GM12878 (cell line): ENCODE results near the gene NAA38. TPM values are rescaled to one million over a fixed set of nuclear protein-coding genes. Genes with fewer than 3 reads are reported as not detected.

Experiments
- ATAC-seq: fragments of 200-7000 bp; cut with Tn5 transposase; 3 replicates; pipeline ENCODE4 v1.9.1; 2020; ENCODE audit warnings: mild to moderate bottlenecking, moderate library complexity
- BruUV-seq: library from RNA; stranded (reverse); fragments of 400-500 nt; replicated peaks from 2 replicates; lab custom pipeline; 2021; lab: Mats Ljungman, UMichigan
- CTCF ChIA-PET: fragments of 300-600 bp; sonication (Branson Sonifier 250); formaldehyde crosslinking; extraction: SDS; loops from one replicate; lab custom pipeline; 2021; ENCODE audit warnings: inconsistent platforms; lab: Yijun Ruan, JAX
- POLR2A ChIA-PET: fragments of 350-600 bp; formaldehyde crosslinking; extraction: SDS; loops from one replicate; lab custom pipeline; 2021; ENCODE audit warnings: inconsistent platforms; lab: Charles Lee
- RAD21 ChIA-PET: fragments of 300-600 bp; sonication (Branson Sonifier 250); formaldehyde crosslinking; loops from one replicate; lab custom pipeline; 2023; ENCODE audit warnings: antibody characterized with exemption; ENCODE audit not compliant: unreplicated experiment; lab: Charles Lee
- SMC1A ChIA-PET: fragments of 300-600 bp; sonication (Branson Sonifier 250); formaldehyde crosslinking; loops from one replicate; lab custom pipeline; 2023; ENCODE audit not compliant: unreplicated experiment, uncharacterized antibody; lab: Charles Lee
- DNase-seq: peaks from one replicate; pipeline ENCODE4 v3.0.0-alpha.2; 2011; ENCODE audit warnings: low read depth, low spot score
- FAIRE-seq: peaks from 3 replicates; lab custom pipeline; 2011; peaks lifted over from hg19 to GRCh38; lab: Jason Lieb, UNC
- H2AFZ ChIP-seq: 2 replicates; pipeline ENCODE4 v1.6.0; 2011; ENCODE audit warnings: low read depth, low read length, control low read depth; ENCODE audit not compliant: control insufficient read depth
- H3K27ac ChIP-seq: 2 replicates; pipeline ENCODE4 v1.5.1; 2011; ENCODE audit warnings: control low read depth; ENCODE audit not compliant: control insufficient read depth, insufficient read depth
- H3K27me3 ChIP-seq, 2 experiments: replicated peaks in 1 of 2; 2 replicates each; pipeline versions ENCODE4 v1.6.0 to v1.6.1; 2011; ENCODE audit warnings: low read length in 1 of 2; ENCODE audit not compliant: control insufficient read depth in 2 of 2, insufficient read depth in 2 of 2
- H3K36me3 ChIP-seq, 2 experiments: 2 replicates each; pipeline ENCODE4 v1.5.1; 2011; ENCODE audit warnings: low read length in 1 of 2; ENCODE audit not compliant: control insufficient read depth in 2 of 2, insufficient read depth in 2 of 2
- H3K4me1 ChIP-seq: 2 replicates; pipeline ENCODE4 v1.6.1; 2011; ENCODE audit warnings: mild to moderate bottlenecking, low read length, moderate library complexity, mixed read lengths; ENCODE audit not compliant: control insufficient read depth, insufficient read depth
- H3K4me2 ChIP-seq: 2 replicates; pipeline ENCODE4 v1.6.0; 2011; ENCODE audit warnings: control low read depth; ENCODE audit not compliant: control insufficient read depth, insufficient read depth
- H3K4me3 ChIP-seq: fragments of 200-600 bp; sonication (generic); 2 replicates; pipeline ENCODE4 v1.5.1; 2016
- H3K79me2 ChIP-seq: 2 replicates; pipeline ENCODE4 v1.6.0; 2011; ENCODE audit warnings: low read length; ENCODE audit not compliant: control insufficient read depth, insufficient read depth
- H3K9ac ChIP-seq: 2 replicates; pipeline ENCODE4 v1.8.0; 2011; ENCODE audit warnings: low read length, control low read depth, mixed read lengths; ENCODE audit not compliant: control insufficient read depth, insufficient read depth
- H3K9me3 ChIP-seq: replicated peaks from 3 replicates; pipeline ENCODE4 v1.5.1; 2011; ENCODE audit warnings: mild to moderate bottlenecking, low read length; ENCODE audit not compliant: control insufficient read depth, insufficient read depth
- H4K20me1 ChIP-seq: 2 replicates; pipeline ENCODE4 v1.6.0; 2011; ENCODE audit not compliant: control insufficient read depth, insufficient read depth
- E2F8 ChIP-seq: fragments of 450-650 bp; IDR thresholded peaks from 2 replicates; pipeline ENCODE4 v1.6.1; 2018; ENCODE audit warnings: mild to moderate bottlenecking, low read depth, moderate library complexity; ENCODE audit not compliant: partially characterized antibody
- E4F1 ChIP-seq: fragments of 450-650 bp; IDR thresholded peaks from 2 replicates; pipeline ENCODE4 v1.6.1; 2018; ENCODE audit warnings: borderline replicate concordance, mild to moderate bottlenecking; ENCODE audit not compliant: partially characterized antibody
- JUNB ChIP-seq: IDR thresholded peaks from 2 replicates; pipeline ENCODE4 v1.6.1; 2016; ENCODE audit warnings: antibody characterized with exemption, mild to moderate bottlenecking
- PML ChIP-seq: IDR thresholded peaks from 2 replicates; pipeline ENCODE4 v1.6.1; 2012; ENCODE audit warnings: low read length, inconsistent platforms
- POU2F2 ChIP-seq: IDR thresholded peaks from 3 replicates; pipeline ENCODE4 v1.6.1; 2011; ENCODE audit warnings: low read depth, mild to moderate bottlenecking, low read length, borderline replicate concordance
- TCF7 ChIP-seq: IDR thresholded peaks from 2 replicates; pipeline ENCODE4 v1.6.1; 2014; ENCODE audit warnings: antibody characterized with exemption, borderline replicate concordance
- WGBS: methylation state at CpG from one replicate; pipeline ENCODE4 v1.1.6; 2016; ENCODE audit warnings: low lambda C conversion rate; ENCODE audit not compliant: insufficient replicate concordance, insufficient coverage; ENCODE audit errors: missing lambda C conversion rate; 5-methylcytosine and 5-hydroxymethylcytosine counted together
- in situ Hi-C: fragments of 300-500 bp; cut with MboI; formaldehyde crosslinking; loops from 9 replicates; pipeline ENCODE4 v1.14.3; 2018; ENCODE audit warnings: mixed read lengths
- intact Hi-C: fragments of 100-400 bp; cut with micrococcal nuclease; formaldehyde crosslinking; loops from one replicate; pipeline ENCODE4 v1.14.2; 2022; ENCODE audit not compliant: unreplicated experiment
- polyA plus RNA-seq, 11 experiments: library from polyadenylated mRNA; depleted of rRNA in 4 of 11; unstranded in 6 of 11; stranded (reverse) in 5 of 11; fragments of >200 nt; fragmentation: Nextera tagmentation in 4 of 11; fragmentation: Illumina TruSeq in 1 of 11; extraction: Ambion mirVana in 4 of 11; extraction: Trizol in 1 of 11; gene quantifications; 1 replicate in 1 of 11; 2 replicates in 10 of 11; pipeline versions ENCODE4 v1.2.1 to v1.2.3, GENCODE V29; 2011 to 2016; ENCODE audit warnings: inconsistent platforms in 2 of 11, missing spikeins in 2 of 11, low read depth in 1 of 11
- total RNA-seq, 4 experiments: library from RNA; depleted of rRNA in 3 of 4; stranded (reverse); fragments of >200 nt in 3 of 4; fragmentation: Illumina TruSeq in 1 of 4; extraction: Trizol in 1 of 4; gene quantifications; 2 replicates each; pipeline versions ENCODE4 v1.2.1 to v1.2.3, GENCODE V29; 2013 to 2021

The NAA38 gene
- total and polyA plus RNA-seq, 10 of the 15 experiments (the other 5 are each of a cell fraction or from before 2014, with no cell fraction given), result 31.5 to 337 (median 215) TPM

- Histone ChIP-seq H4K20me1 (no peaks in the 10 kb centered on the region), H3K27ac (no peak overlapping the region), H3K79me2 (no peaks in the 10 kb centered on the region), H3K4me2 (no peak overlapping the region)
- WGBS, result 25% methylated on average over 9 of the region's 9 CpGs
- no peak for TF ChIP-seq POU2F2
- no peak for TF ChIP-seq TCF7
- TF ChIP-seq PML, result no peak
- TF ChIP-seq E2F8, result no peak
- no peak for TF ChIP-seq E4F1
- TF ChIP-seq JUNB, result no peak
- TF ChIP-seq, all 136 proteins: peak for 0
- POLR2A ChIA-PET, result no interaction called here
- in situ Hi-C loops, result no loop called here
- H3K9me3 ChIP-seq, result no peaks in the 10 kb centered on the region
- ATAC-seq (no peak), FAIRE-seq (no peak), DNase-seq (no peak)
- BruUV-seq, result no TSS peak
- H2AFZ ChIP-seq, result no peak overlapping the region
- intact Hi-C loops, result no loop called here
- no peak overlapping the region for H3K4me3 ChIP-seq
- H3K27me3 ChIP-seq, result peaks cover 0 to 2% of the 10 kb centered on the region in 2 experiments; a peak in 2 of 4 replicates
- RAD21 ChIA-PET, result no interaction called here
- CTCF ChIA-PET, result interaction anchor here (1.1 to 1.6 kb wide), 2 partner anchors 47 to 74 kb away, joined by 3 to 6 read pairs; no protein-coding TSS in a partner anchor
- SMC1A ChIA-PET, result no interaction called here
- H3K36me3 ChIP-seq, result no peaks in the 10 kb centered on the region
- H3K9ac ChIP-seq, result no peak overlapping the region
- H3K4me1 ChIP-seq, result no peaks in the 10 kb centered on the region
Observed at GRCh38 chr17:7817643-7817964, 39.8 kb downstream of the NAA38 start.
